K562 (cell line): ENCODE measurements around the gene PICK1. TPM values are rescaled to one million over a fixed set of nuclear protein-coding genes. Genes with fewer than 3 reads are reported as not detected.
A peak's percentile ranks its signal among the peaks of the same experiment; 100 is the strongest.

Source experiments
- CXXC5 ChIP-seq: fragments of 250-450 bp; sonication (Bioruptor Pico); IDR thresholded peaks from 2 replicates; pipeline ENCODE4 v1.8.0; 2022; ENCODE audit warnings: inconsistent platforms, mild to moderate bottlenecking, moderate library complexity
- FIP1L1 ChIP-seq: fragments of 200-400 bp; formaldehyde crosslinking; IDR thresholded peaks from 2 replicates; pipeline ENCODE4 v1.6.1; 2018; ENCODE audit warnings: mild to moderate bottlenecking, low read depth, low read length; ENCODE audit not compliant: poor library complexity, severe bottlenecking
- FOXK1 ChIP-seq: sonication (generic); formaldehyde crosslinking; IDR thresholded peaks from 2 replicates; pipeline ENCODE4 v1.8.0; 2022; ENCODE audit warnings: missing genetic modification reagents, mild to moderate bottlenecking, borderline replicate concordance
- GTF2F1 ChIP-seq: IDR thresholded peaks from 2 replicates; pipeline ENCODE4 v1.6.1; 2011; ENCODE audit warnings: low read depth, low read length, improper control_type of control experiment
- HMG20B ChIP-seq: fragments of 250-450 bp; sonication (Bioruptor Pico); IDR thresholded peaks from 2 replicates; pipeline ENCODE4 v1.5.0; 2021; ENCODE audit warnings: mild to moderate bottlenecking
- MAZ ChIP-seq, 2 experiments: fragments of 450-650 bp in 1 of 2; sonication (generic) in 1 of 2; formaldehyde crosslinking; IDR thresholded peaks in 1 of 2; conservative IDR thresholded peaks in 1 of 2; 2 replicates each; pipeline versions ENCODE4 v1.4.0 to v1.5.0; 2020; ENCODE audit warnings: mild to moderate bottlenecking in 1 of 2, missing genetic modification reagents in 1 of 2
- NR2C2 ChIP-seq, 2 experiments: fragments of 200-800 bp in 1 of 2; sonication (Bioruptor generic) in 1 of 2; sonication (generic) in 1 of 2; formaldehyde crosslinking in 1 of 2; IDR thresholded peaks; 2 replicates each; pipeline versions ENCODE4 v1.6.1 to v1.8.0; 2016 to 2022; ENCODE audit warnings: mild to moderate bottlenecking in 1 of 2, missing compliant biosample characterization in 1 of 2, missing genetic modification characterization in 1 of 2, missing genetic modification reagents in 1 of 2
- RAD21 ChIP-seq, 2 experiments: fragments of 250-450 bp in 1 of 2; fragments of 450-650 bp in 1 of 2; sonication (Bioruptor Pico) in 1 of 2; formaldehyde crosslinking in 1 of 2; IDR thresholded peaks in 1 of 2; conservative IDR thresholded peaks in 1 of 2; 2 replicates each; pipeline versions ENCODE4 v1.4.0 to v1.8.0; 2020 to 2022; ENCODE audit warnings: mild to moderate bottlenecking in 2 of 2, moderate library complexity in 1 of 2
- RBM39 ChIP-seq: fragments of 200-400 bp; formaldehyde crosslinking; optimal IDR thresholded peaks from 2 replicates; pipeline ENCODE3; 2018; ENCODE audit warnings: low read depth, low read length
- SMC3 ChIP-seq: conservative IDR thresholded peaks from 2 replicates; pipeline ENCODE4 v1.6.1; 2011; ENCODE audit warnings: low read depth, low read length, improper control_type of control experiment; ENCODE audit not compliant: insufficient read depth
- TARDBP ChIP-seq: fragments of 450-650 bp; IDR thresholded peaks from 2 replicates; pipeline ENCODE4 v1.6.1; 2016
- ZBTB8A ChIP-seq: fragments of 450-650 bp; IDR thresholded peaks from 2 replicates; pipeline ENCODE4 v1.6.1; 2018; ENCODE audit warnings: mild to moderate bottlenecking, moderate library complexity; ENCODE audit not compliant: partially characterized antibody
- ZNF133 ChIP-seq: fragments of 250-450 bp; sonication (Bioruptor Pico); IDR thresholded peaks from 2 replicates; pipeline ENCODE4 v1.4.0; 2020; ENCODE audit warnings: mild to moderate bottlenecking
- ZNF224 ChIP-seq: sonication (generic); formaldehyde crosslinking; IDR thresholded peaks from 2 replicates; pipeline ENCODE4 v1.8.0; 2022; ENCODE audit warnings: mild to moderate bottlenecking, missing genetic modification reagents
- ZNF644 ChIP-seq: fragments of 200-800 bp; sonication (Bioruptor generic); IDR thresholded peaks from 2 replicates; pipeline ENCODE4 v1.6.1; 2016; ENCODE audit warnings: low read depth, missing genetic modification characterization, missing compliant biosample characterization
- ZNF696 ChIP-seq: fragments of 250-450 bp; sonication (Bioruptor Pico); conservative IDR thresholded peaks from 2 replicates; pipeline ENCODE4 v1.4.0; 2020; ENCODE audit warnings: mild to moderate bottlenecking, moderate library complexity
- polyA plus RNA-seq, 8 experiments: library from polyadenylated mRNA; depleted of rRNA in 4 of 8; stranded (reverse) in 5 of 8; unstranded in 3 of 8; fragments of >200 nt; fragmentation: Nextera tagmentation in 2 of 8; fragmentation: Illumina TruSeq in 1 of 8; extraction: Ambion mirVana in 2 of 8; extraction: Trizol in 1 of 8; gene quantifications; 2 replicates each; pipeline versions ENCODE4 v1.2.1 to v1.2.3, GENCODE V29; 2011 to 2014; ENCODE audit warnings: inconsistent platforms in 1 of 8, missing spikeins in 1 of 8
- total RNA-seq, 7 experiments: library from RNA; depleted of rRNA in 6 of 7; stranded (reverse); fragments of >200 nt in 6 of 7; fragmentation: Illumina TruSeq in 2 of 7; extraction: Trizol in 2 of 7; gene quantifications; 2 replicates each; pipeline versions ENCODE4 v1.2.1 to v1.2.3, GENCODE V29; 2011 to 2021; ENCODE audit warnings: low replicate concordance in 1 of 7
- TF ChIP-seq, protein P1 (sequence below): fragments of 250-450 bp; sonication (Bioruptor Pico); IDR thresholded peaks from 2 replicates; pipeline ENCODE4 v1.5.1; 2021; ENCODE audit warnings: mild to moderate bottlenecking
- TF ChIP-seq, protein P2 (sequence below): IDR thresholded peaks from 2 replicates; pipeline ENCODE4 v1.6.1; 2011; ENCODE audit warnings: borderline replicate concordance, low read depth, mild to moderate bottlenecking, moderate library complexity, low read length; ENCODE audit not compliant: insufficient read depth, poor library complexity, severe bottlenecking
- TF ChIP-seq, protein P3 (sequence below): fragments of 250-450 bp; sonication (Bioruptor Pico); IDR thresholded peaks from 2 replicates; pipeline ENCODE4 v1.4.0; 2020; ENCODE audit warnings: mild to moderate bottlenecking, moderate library complexity
- TF ChIP-seq, protein P4 (sequence below): fragments of 450-650 bp; IDR thresholded peaks from 2 replicates; pipeline ENCODE4 v1.6.1; 2017; ENCODE audit warnings: mild to moderate bottlenecking, moderate library complexity

Gene PICK1
- total and polyA plus RNA-seq, 9 of the 15 experiments (the other 6 are each of a cell fraction or from before 2014, with no cell fraction given) = 0.06 to 11.0 (median 7.9) TPM; not detected in 1

DNA sequence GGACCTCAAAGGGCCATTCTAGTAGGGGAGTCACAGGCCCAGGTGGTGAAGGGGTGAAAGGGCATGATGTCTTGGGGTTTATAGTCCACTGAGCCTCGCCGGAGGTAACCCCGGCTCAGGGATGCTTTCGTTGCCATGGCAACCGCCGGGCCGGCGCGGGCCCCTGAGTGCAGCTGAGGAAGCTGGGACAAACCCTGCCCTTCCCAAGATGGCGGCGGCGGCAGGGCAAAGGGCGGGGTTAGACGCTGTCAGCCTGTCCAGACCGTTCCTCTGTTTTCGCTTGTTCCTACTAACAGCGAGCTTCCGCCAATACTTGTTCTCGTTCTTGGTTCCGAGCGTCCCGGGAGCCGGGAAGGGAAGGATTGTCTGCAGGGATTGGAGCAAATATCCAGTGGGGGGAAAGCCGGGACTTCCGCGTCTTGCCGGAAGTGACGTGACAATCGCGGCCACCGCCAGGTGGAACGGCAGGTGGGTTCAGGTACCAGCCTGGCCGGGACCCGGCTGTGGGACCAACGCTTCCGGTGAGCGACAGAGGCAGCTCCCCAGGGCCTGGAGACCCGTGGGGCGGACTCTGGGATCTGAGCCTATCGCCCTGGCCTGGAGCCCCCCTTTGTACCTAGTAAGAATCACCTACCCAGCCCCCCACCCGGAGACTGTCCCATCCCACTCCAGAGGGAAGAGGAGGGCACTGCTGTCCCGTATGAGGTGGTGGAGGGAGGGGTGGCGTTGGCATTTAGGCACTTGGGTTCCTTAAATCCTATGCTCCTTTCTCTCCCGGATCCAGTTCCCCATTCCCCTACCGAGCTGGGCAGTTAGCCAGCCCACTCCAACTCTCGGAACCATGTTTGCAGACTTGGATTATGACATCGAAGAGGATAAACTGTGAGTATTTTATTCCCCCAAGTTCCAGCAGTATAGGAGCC is at the start of gene PICK1 (continued):
- TF ChIP-seq NR2C2 (CRISPR knock-in tag; IDR thresholded peaks at IDR 0.05) (no peak), NR2C2 (tag; IDR thresholded peaks at IDR 0.05) (peak; percentile 86), RAD21 (CRISPR knock-in tag; conservative IDR thresholded peaks at IDR 0.05 in 1 of 2, IDR thresholded peaks at IDR 0.05 in 1 of 2) (no peak), ZBTB8A (no peak), GTF2F1 (no peak), SMC3 (no peak), TARDBP (no peak), FIP1L1 (no peak), RBM39 (no peak), ZNF224 (CRISPR knock-in tag) (no peak), ZNF696 (no peak), CXXC5 (CRISPR knock-in tag) (peak; percentile 76), ZNF644 (tag) (no peak), MAZ (CRISPR knock-in tag; conservative IDR thresholded peaks at IDR 0.05 in 1 of 2, IDR thresholded peaks at IDR 0.05 in 1 of 2) (peak; percentile 57 to 62), FOXK1 (CRISPR knock-in tag) (no peak), ZNF133 (no peak), HMG20B (CRISPR knock-in tag) (no peak)
- TF ChIP-seq, protein P1, sequence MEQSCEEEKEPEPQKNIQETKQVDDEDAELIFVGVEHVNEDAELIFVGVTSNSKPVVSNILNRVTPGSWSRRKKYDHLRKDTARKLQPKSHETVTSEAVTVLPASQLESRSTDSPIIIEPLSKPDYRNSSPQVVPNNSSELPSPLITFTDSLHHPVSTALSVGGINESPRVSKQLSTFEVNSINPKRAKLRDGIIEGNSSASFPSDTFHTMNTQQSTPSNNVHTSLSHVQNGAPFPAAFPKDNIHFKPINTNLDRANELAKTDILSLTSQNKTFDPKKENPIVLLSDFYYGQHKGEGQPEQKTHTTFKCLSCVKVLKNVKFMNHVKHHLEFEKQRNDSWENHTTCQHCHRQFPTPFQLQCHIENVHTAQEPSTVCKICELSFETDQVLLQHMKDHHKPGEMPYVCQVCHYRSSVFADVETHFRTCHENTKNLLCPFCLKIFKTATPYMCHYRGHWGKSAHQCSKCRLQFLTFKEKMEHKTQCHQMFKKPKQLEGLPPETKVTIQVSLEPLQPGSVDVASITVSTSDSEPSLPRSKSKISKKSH (CRISPR knock-in tag) = no peak
- TF ChIP-seq, protein P2, sequence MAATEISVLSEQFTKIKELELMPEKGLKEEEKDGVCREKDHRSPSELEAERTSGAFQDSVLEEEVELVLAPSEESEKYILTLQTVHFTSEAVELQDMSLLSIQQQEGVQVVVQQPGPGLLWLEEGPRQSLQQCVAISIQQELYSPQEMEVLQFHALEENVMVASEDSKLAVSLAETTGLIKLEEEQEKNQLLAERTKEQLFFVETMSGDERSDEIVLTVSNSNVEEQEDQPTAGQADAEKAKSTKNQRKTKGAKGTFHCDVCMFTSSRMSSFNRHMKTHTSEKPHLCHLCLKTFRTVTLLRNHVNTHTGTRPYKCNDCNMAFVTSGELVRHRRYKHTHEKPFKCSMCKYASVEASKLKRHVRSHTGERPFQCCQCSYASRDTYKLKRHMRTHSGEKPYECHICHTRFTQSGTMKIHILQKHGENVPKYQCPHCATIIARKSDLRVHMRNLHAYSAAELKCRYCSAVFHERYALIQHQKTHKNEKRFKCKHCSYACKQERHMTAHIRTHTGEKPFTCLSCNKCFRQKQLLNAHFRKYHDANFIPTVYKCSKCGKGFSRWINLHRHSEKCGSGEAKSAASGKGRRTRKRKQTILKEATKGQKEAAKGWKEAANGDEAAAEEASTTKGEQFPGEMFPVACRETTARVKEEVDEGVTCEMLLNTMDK = no peak
- TF ChIP-seq, protein P3, sequence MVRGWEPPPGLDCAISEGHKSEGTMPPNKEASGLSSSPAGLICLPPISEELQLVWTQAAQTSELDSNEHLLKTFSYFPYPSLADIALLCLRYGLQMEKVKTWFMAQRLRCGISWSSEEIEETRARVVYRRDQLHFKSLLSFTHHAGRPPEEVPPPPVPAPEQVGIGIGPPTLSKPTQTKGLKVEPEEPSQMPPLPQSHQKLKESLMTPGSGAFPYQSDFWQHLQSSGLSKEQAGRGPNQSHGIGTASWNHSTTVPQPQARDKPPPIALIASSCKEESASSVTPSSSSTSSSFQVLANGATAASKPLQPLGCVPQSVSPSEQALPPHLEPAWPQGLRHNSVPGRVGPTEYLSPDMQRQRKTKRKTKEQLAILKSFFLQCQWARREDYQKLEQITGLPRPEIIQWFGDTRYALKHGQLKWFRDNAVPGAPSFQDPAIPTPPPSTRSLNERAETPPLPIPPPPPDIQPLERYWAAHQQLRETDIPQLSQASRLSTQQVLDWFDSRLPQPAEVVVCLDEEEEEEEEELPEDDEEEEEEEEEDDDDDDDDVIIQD (CRISPR knock-in tag) = no peak
- TF ChIP-seq, protein P4, sequence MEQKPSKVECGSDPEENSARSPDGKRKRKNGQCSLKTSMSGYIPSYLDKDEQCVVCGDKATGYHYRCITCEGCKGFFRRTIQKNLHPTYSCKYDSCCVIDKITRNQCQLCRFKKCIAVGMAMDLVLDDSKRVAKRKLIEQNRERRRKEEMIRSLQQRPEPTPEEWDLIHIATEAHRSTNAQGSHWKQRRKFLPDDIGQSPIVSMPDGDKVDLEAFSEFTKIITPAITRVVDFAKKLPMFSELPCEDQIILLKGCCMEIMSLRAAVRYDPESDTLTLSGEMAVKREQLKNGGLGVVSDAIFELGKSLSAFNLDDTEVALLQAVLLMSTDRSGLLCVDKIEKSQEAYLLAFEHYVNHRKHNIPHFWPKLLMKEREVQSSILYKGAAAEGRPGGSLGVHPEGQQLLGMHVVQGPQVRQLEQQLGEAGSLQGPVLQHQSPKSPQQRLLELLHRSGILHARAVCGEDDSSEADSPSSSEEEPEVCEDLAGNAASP = no peak
